Measurements from ENCODE around the gene PARD3. TPM values are rescaled to one million over a fixed set of nuclear protein-coding genes. Genes with fewer than 3 reads are reported as not detected.

The PARD3 gene
- total and polyA plus RNA-seq, 3 donors from 2014 or later = 31.8 to 59.5 (median 49.5) TPM

GRCh38 chr10:34195364-34196057 is 619.6 kb downstream of the PARD3 start:
- H3K36me3 ChIP-seq (ENCODE audit: low read depth, missing control alignments) = no peaks in the 10 kb centered on the region
- no peaks in the 10 kb centered on the region for H3K4me1 ChIP-seq
- no peak overlapping the region for H3K27ac ChIP-seq
- intact Hi-C loops (cut with DNase I; ENCODE audit: low total_unique reads) = no loop called here
- WGBS, 2 donors = 78 to 92% methylated on average over 8 of the region's 8 CpGs
- no peak for TF ChIP-seq CTCF (IDR thresholded peaks at IDR 0.05)
- no peak for TF ChIP-seq POLR2A (IDR thresholded peaks at IDR 0.05)
- no peak for DNase-seq
- no peaks in the 10 kb centered on the region for H3K9me3 ChIP-seq
- no peaks in the 10 kb centered on the region for H3K27me3 ChIP-seq
- H3K4me3 ChIP-seq = no peak overlapping the region

- Histone ChIP-seq H3K36me3 (ENCODE audit: low read depth, missing control alignments) (no peaks in the 10 kb centered on the region), H3K27ac (no peak overlapping the region), H3K27me3 (no peaks in the 10 kb centered on the region), H3K4me1 (no peaks in the 10 kb centered on the region), H3K9me3 (no peaks in the 10 kb centered on the region), H3K4me3 (no peak overlapping the region)
- DNase-seq = peak; percentile 42
- WGBS, 2 donors = 50 to 52% methylated on average over 7 of the region's 7 CpGs
- TF ChIP-seq POLR2A (IDR thresholded peaks at IDR 0.05) (no peak), CTCF (IDR thresholded peaks at IDR 0.05) (no peak)
- intact Hi-C loops (cut with DNase I; ENCODE audit: low total_unique reads) = no loop called here
Observed at GRCh38 chr10:34193931-34194626, 621.0 kb downstream of the PARD3 start.

GRCh38 chr10:34192646-34193045 is 622.5 kb downstream of the PARD3 start:
- no peaks in the 10 kb centered on the region for H3K27me3 ChIP-seq
- H3K27ac ChIP-seq = no peak overlapping the region
- WGBS, 2 donors = 83 to 84% methylated on average over 5 of the region's 5 CpGs
- no peaks in the 10 kb centered on the region for H3K9me3 ChIP-seq
- DNase-seq = no peak
- TF ChIP-seq CTCF (IDR thresholded peaks at IDR 0.05) (no peak), POLR2A (IDR thresholded peaks at IDR 0.05) (no peak)
- intact Hi-C loops (cut with DNase I; ENCODE audit: low total_unique reads) = no loop called here
- H3K4me3 ChIP-seq = no peak overlapping the region
- H3K36me3 ChIP-seq (ENCODE audit: low read depth, missing control alignments) = no peaks in the 10 kb centered on the region
- H3K4me1 ChIP-seq = no peaks in the 10 kb centered on the region

- intact Hi-C loops (cut with DNase I; ENCODE audit: low total_unique reads) = no loop called here
- Histone ChIP-seq H3K4me3 (no peak overlapping the region), H3K36me3 (ENCODE audit: low read depth, missing control alignments) (no peaks in the 10 kb centered on the region), H3K27ac (no peak overlapping the region), H3K27me3 (no peaks in the 10 kb centered on the region), H3K4me1 (no peaks in the 10 kb centered on the region), H3K9me3 (no peaks in the 10 kb centered on the region)
- WGBS, 2 donors = 79 to 83% methylated on average over 3 of the region's 3 CpGs
- no peak for TF ChIP-seq POLR2A (IDR thresholded peaks at IDR 0.05)
- no peak for DNase-seq
Observed at GRCh38 chr10:34191406-34191805, 623.7 kb downstream of the PARD3 start.

GRCh38 chr10:34190580-34190979 is 624.5 kb downstream of the PARD3 start:
- H3K9me3 ChIP-seq = no peaks in the 10 kb centered on the region
- no peak overlapping the region for H3K4me3 ChIP-seq
- H3K27me3 ChIP-seq = no peaks in the 10 kb centered on the region
- 74 to 80% methylated on average over 7 of the region's 7 CpGs for whole genome bisulfite sequencing, 2 donors
- no peak for DNase-seq
- TF ChIP-seq CTCF (IDR thresholded peaks at IDR 0.05) (no peak), POLR2A (IDR thresholded peaks at IDR 0.05) (no peak)
- no peak overlapping the region for H3K27ac ChIP-seq
- H3K36me3 ChIP-seq (ENCODE audit: low read depth, missing control alignments) = no peaks in the 10 kb centered on the region
- intact Hi-C loops (cut with DNase I; ENCODE audit: low total_unique reads) = no loop called here
- H3K4me1 ChIP-seq = no peaks in the 10 kb centered on the region
